ENCODE measurements around the gene ALDH5A1.

GRCh38 chr6:24458134-24458533 lies 36.6 kb upstream of the ALDH5A1 start:
- TF ChIP-seq ZNF274 (IDR thresholded peaks at IDR 0.05; ENCODE audit: low read depth, low read length): no peak
- no peak for TF ChIP-seq YY1 (IDR thresholded peaks at IDR 0.05; ENCODE audit: insufficient read depth, insufficient read length)

Data from NT2/D1 (cell line).